GM12878 (cell line): ENCODE data around the gene TAF4. TPM values are rescaled to one million over a fixed set of nuclear protein-coding genes. Genes with fewer than 3 reads are reported as not detected.

Source experiments
- ATAC-seq: fragments of 200-7000 bp; cut with Tn5 transposase; 3 replicates; pipeline ENCODE4 v1.9.1; 2020; ENCODE audit warnings: mild to moderate bottlenecking, moderate library complexity
- BruUV-seq: library from RNA; stranded (reverse); fragments of 400-500 nt; replicated peaks from 2 replicates; lab custom pipeline; 2021; lab: Mats Ljungman, UMichigan
- CTCF ChIA-PET: fragments of 300-600 bp; sonication (Branson Sonifier 250); formaldehyde crosslinking; extraction: SDS; loops from one replicate; lab custom pipeline; 2021; ENCODE audit warnings: inconsistent platforms; lab: Yijun Ruan, JAX
- POLR2A ChIA-PET: fragments of 350-600 bp; formaldehyde crosslinking; extraction: SDS; loops from one replicate; lab custom pipeline; 2021; ENCODE audit warnings: inconsistent platforms; lab: Charles Lee
- RAD21 ChIA-PET: fragments of 300-600 bp; sonication (Branson Sonifier 250); formaldehyde crosslinking; loops from one replicate; lab custom pipeline; 2023; ENCODE audit warnings: antibody characterized with exemption; ENCODE audit not compliant: unreplicated experiment; lab: Charles Lee
- SMC1A ChIA-PET: fragments of 300-600 bp; sonication (Branson Sonifier 250); formaldehyde crosslinking; loops from one replicate; lab custom pipeline; 2023; ENCODE audit not compliant: unreplicated experiment, uncharacterized antibody; lab: Charles Lee
- DNase-seq: peaks from one replicate; pipeline ENCODE4 v3.0.0-alpha.2; 2011; ENCODE audit warnings: low read depth, low spot score
- FAIRE-seq: peaks from 3 replicates; lab custom pipeline; 2011; peaks lifted over from hg19 to GRCh38; lab: Jason Lieb, UNC
- H2AFZ ChIP-seq: 2 replicates; pipeline ENCODE4 v1.6.0; 2011; ENCODE audit warnings: low read depth, low read length, control low read depth; ENCODE audit not compliant: control insufficient read depth
- H3K27ac ChIP-seq: 2 replicates; pipeline ENCODE4 v1.5.1; 2011; ENCODE audit warnings: control low read depth; ENCODE audit not compliant: control insufficient read depth, insufficient read depth
- H3K27me3 ChIP-seq, 2 experiments: replicated peaks in 1 of 2; 2 replicates each; pipeline versions ENCODE4 v1.6.0 to v1.6.1; 2011; ENCODE audit warnings: low read length in 1 of 2; ENCODE audit not compliant: control insufficient read depth in 2 of 2, insufficient read depth in 2 of 2
- H3K36me3 ChIP-seq, 2 experiments: 2 replicates each; pipeline ENCODE4 v1.5.1; 2011; ENCODE audit warnings: low read length in 1 of 2; ENCODE audit not compliant: control insufficient read depth in 2 of 2, insufficient read depth in 2 of 2
- H3K4me1 ChIP-seq: 2 replicates; pipeline ENCODE4 v1.6.1; 2011; ENCODE audit warnings: mild to moderate bottlenecking, low read length, moderate library complexity, mixed read lengths; ENCODE audit not compliant: control insufficient read depth, insufficient read depth
- H3K4me2 ChIP-seq: 2 replicates; pipeline ENCODE4 v1.6.0; 2011; ENCODE audit warnings: control low read depth; ENCODE audit not compliant: control insufficient read depth, insufficient read depth
- H3K4me3 ChIP-seq: fragments of 200-600 bp; sonication (generic); 2 replicates; pipeline ENCODE4 v1.5.1; 2016
- H3K79me2 ChIP-seq: 2 replicates; pipeline ENCODE4 v1.6.0; 2011; ENCODE audit warnings: low read length; ENCODE audit not compliant: control insufficient read depth, insufficient read depth
- H3K9ac ChIP-seq: 2 replicates; pipeline ENCODE4 v1.8.0; 2011; ENCODE audit warnings: low read length, control low read depth, mixed read lengths; ENCODE audit not compliant: control insufficient read depth, insufficient read depth
- H3K9me3 ChIP-seq: replicated peaks from 3 replicates; pipeline ENCODE4 v1.5.1; 2011; ENCODE audit warnings: mild to moderate bottlenecking, low read length; ENCODE audit not compliant: control insufficient read depth, insufficient read depth
- H4K20me1 ChIP-seq: 2 replicates; pipeline ENCODE4 v1.6.0; 2011; ENCODE audit not compliant: control insufficient read depth, insufficient read depth
- CHD4 ChIP-seq: fragments of 200-600 bp; sonication (generic); IDR thresholded peaks from 2 replicates; pipeline ENCODE4 v1.6.1; 2016; ENCODE audit warnings: mild to moderate bottlenecking
- DPF2 ChIP-seq: fragments of 450-650 bp; IDR thresholded peaks from 2 replicates; pipeline ENCODE4 v1.6.1; 2017; ENCODE audit warnings: mild to moderate bottlenecking
- EZH2 ChIP-seq: IDR thresholded peaks from 2 replicates; pipeline ENCODE4 v1.6.1; 2012; ENCODE audit warnings: low read depth, mild to moderate bottlenecking, control low read depth, inconsistent platforms, low read length, borderline replicate concordance; ENCODE audit not compliant: control insufficient read depth
- FOXM1 ChIP-seq: IDR thresholded peaks from 2 replicates; pipeline ENCODE4 v1.6.1; 2012; ENCODE audit warnings: low read depth, mild to moderate bottlenecking, inconsistent platforms, low read length, moderate library complexity
- GABPA ChIP-seq: IDR thresholded peaks from 2 replicates; pipeline ENCODE4 v1.6.1; 2014; ENCODE audit warnings: antibody characterized with exemption, low read depth, mild to moderate bottlenecking, inconsistent platforms
- GATAD2B ChIP-seq: fragments of 450-650 bp; conservative IDR thresholded peaks from 2 replicates; pipeline ENCODE4 v1.6.1; 2017; ENCODE audit warnings: low read depth, mild to moderate bottlenecking, moderate library complexity
- HCFC1 ChIP-seq: fragments of 150-350 bp; IDR thresholded peaks from 2 replicates; pipeline ENCODE4 v1.6.1; 2014; ENCODE audit warnings: low read length
- HDAC6 ChIP-seq: fragments of 200-600 bp; sonication (generic); IDR thresholded peaks from one replicate; pipeline ENCODE4 v1.8.0; 2017; ENCODE audit warnings: antibody characterized with exemption; ENCODE audit not compliant: unreplicated experiment
- IRF5 ChIP-seq: fragments of 450-650 bp; IDR thresholded peaks from 2 replicates; pipeline ENCODE4 v1.6.1; 2017; ENCODE audit warnings: borderline replicate concordance
- MTA3 ChIP-seq: IDR thresholded peaks from 2 replicates; pipeline ENCODE4 v1.6.1; 2012; ENCODE audit warnings: low read length, inconsistent platforms, borderline replicate concordance
- NFIC ChIP-seq: IDR thresholded peaks from 2 replicates; pipeline ENCODE4 v1.6.1; 2012; ENCODE audit warnings: low read depth, mild to moderate bottlenecking, inconsistent platforms, low read length, moderate library complexity
- PAX8 ChIP-seq: fragments of 450-650 bp; IDR thresholded peaks from 2 replicates; pipeline ENCODE4 v1.6.1; 2017; ENCODE audit warnings: mild to moderate bottlenecking, moderate library complexity
- POLR2A ChIP-seq: IDR thresholded peaks from 2 replicates; pipeline ENCODE4 v1.6.1; 2011; ENCODE audit warnings: low read depth, mild to moderate bottlenecking, low read length
- SIX5 ChIP-seq: IDR thresholded peaks from 2 replicates; pipeline ENCODE4 v1.6.1; 2011; ENCODE audit warnings: mild to moderate bottlenecking, low read depth, low read length, moderate library complexity; ENCODE audit not compliant: severe bottlenecking
- SMAD5 ChIP-seq: IDR thresholded peaks from 2 replicates; pipeline ENCODE4 v1.6.1; 2016; ENCODE audit warnings: antibody characterized with exemption, low read depth
- USF1 ChIP-seq: IDR thresholded peaks from 2 replicates; pipeline ENCODE4 v1.6.1; 2011; ENCODE audit warnings: borderline replicate concordance, low read depth, mild to moderate bottlenecking, moderate library complexity, mixed read lengths, low read length; ENCODE audit not compliant: insufficient read depth; ENCODE audit errors: extremely low read length
- ZNF274 ChIP-seq: IDR thresholded peaks from one replicate; pipeline ENCODE4 v1.8.0; 2011; ENCODE audit not compliant: insufficient read length, insufficient read depth
- WGBS: methylation state at CpG from one replicate; pipeline ENCODE4 v1.1.6; 2016; ENCODE audit warnings: low lambda C conversion rate; ENCODE audit not compliant: insufficient replicate concordance, insufficient coverage; ENCODE audit errors: missing lambda C conversion rate; 5-methylcytosine and 5-hydroxymethylcytosine counted together
- in situ Hi-C: fragments of 300-500 bp; cut with MboI; formaldehyde crosslinking; loops from 9 replicates; pipeline ENCODE4 v1.14.3; 2018; ENCODE audit warnings: mixed read lengths
- intact Hi-C: fragments of 100-400 bp; cut with micrococcal nuclease; formaldehyde crosslinking; loops from one replicate; pipeline ENCODE4 v1.14.2; 2022; ENCODE audit not compliant: unreplicated experiment
- polyA plus RNA-seq, 11 experiments: library from polyadenylated mRNA; depleted of rRNA in 4 of 11; unstranded in 6 of 11; stranded (reverse) in 5 of 11; fragments of >200 nt; fragmentation: Nextera tagmentation in 4 of 11; fragmentation: Illumina TruSeq in 1 of 11; extraction: Ambion mirVana in 4 of 11; extraction: Trizol in 1 of 11; gene quantifications; 1 replicate in 1 of 11; 2 replicates in 10 of 11; pipeline versions ENCODE4 v1.2.1 to v1.2.3, GENCODE V29; 2011 to 2016; ENCODE audit warnings: inconsistent platforms in 2 of 11, missing spikeins in 2 of 11, low read depth in 1 of 11
- total RNA-seq, 4 experiments: library from RNA; depleted of rRNA in 3 of 4; stranded (reverse); fragments of >200 nt in 3 of 4; fragmentation: Illumina TruSeq in 1 of 4; extraction: Trizol in 1 of 4; gene quantifications; 2 replicates each; pipeline versions ENCODE4 v1.2.1 to v1.2.3, GENCODE V29; 2013 to 2021
- TF ChIP-seq, protein P1 (sequence below): IDR thresholded peaks from 2 replicates; pipeline ENCODE4 v1.6.1; 2012; ENCODE audit warnings: low read depth, low read length, improper control_type of control experiment
- TF ChIP-seq, protein P2 (sequence below): IDR thresholded peaks from 2 replicates; pipeline ENCODE4 v1.6.1; 2012; ENCODE audit warnings: low read depth, low read length, improper control_type of control experiment

TAF4 gene
- total and polyA plus RNA-seq, 10 of the 15 experiments (the other 5 are each of a cell fraction or from before 2014, with no cell fraction given), result 0.39 to 16.9 (median 3.4) TPM

DNA sequence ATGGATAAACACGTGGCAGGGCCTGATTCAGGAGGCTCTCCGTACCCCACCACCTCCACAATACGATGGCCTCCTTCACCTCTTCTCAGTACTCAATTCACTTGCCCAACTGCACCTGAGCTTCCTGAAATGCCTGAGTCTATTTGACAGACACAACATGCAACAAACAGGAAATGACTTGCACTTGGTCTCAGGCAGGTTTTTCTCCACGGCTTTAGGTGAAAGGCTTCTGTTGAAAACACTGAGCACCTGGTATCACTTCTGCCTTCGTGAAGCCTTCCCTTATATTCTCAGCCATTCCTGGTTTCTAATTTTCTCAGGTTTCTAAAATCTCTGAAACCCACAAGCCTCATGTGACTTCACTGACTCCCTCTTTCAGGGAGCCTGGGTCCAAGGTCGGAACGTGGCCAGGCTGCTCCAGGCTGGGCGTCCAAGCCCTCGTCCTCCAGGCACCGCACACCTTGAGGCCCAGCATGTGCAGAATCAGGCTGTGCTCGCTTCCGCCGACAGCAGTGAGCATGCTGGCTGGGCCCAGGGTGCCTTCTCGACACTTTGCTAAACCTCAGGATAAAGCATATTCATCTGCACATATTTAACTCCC is 34.7 kb downstream of the TAF4 start:
- ATAC-seq (peak; percentile 83), FAIRE-seq (peak; percentile 86), DNase-seq (peak; percentile 59)
- ChIA-PET CTCF (no interaction called here), POLR2A (no interaction called here), SMC1A (no interaction called here), RAD21 (interaction anchor here (0.6 kb wide), 2 partner anchors 90 to 989 kb away, joined by 3 read pairs; no protein-coding TSS in a partner anchor)
- Histone ChIP-seq H2AFZ (no peak overlapping the region), H3K36me3 (peaks cover 0 to 2% of the 10 kb centered on the region in 2 experiments; a peak in 2 of 4 replicates), H3K79me2 (peaks cover 26% of the 10 kb centered on the region), H3K27me3 (no peaks in the 10 kb centered on the region), H3K27ac (peak overlapping the region; percentile 57), H3K4me2 (peak overlapping the region; percentile 32), H3K9ac (no peak overlapping the region), H3K9me3 (no peaks in the 10 kb centered on the region; the same call in 2 of the 3 replicates), H3K4me3 (no peak overlapping the region), H3K4me1 (peaks cover 22% of the 10 kb centered on the region), H4K20me1 (peaks cover 3% of the 10 kb centered on the region; the same call in 1 of the 2 replicates)
- BruUV-seq, result TSS peak; percentile 49
- WGBS, result 19% methylated on average over 14 of the region's 14 CpGs
- intact Hi-C loops (no loop called here), in situ Hi-C loops (no loop called here)
- TF ChIP-seq ZNF274, result no peak
- TF ChIP-seq DPF2, result no peak
- TF ChIP-seq EZH2, result no peak
- TF ChIP-seq GATAD2B, result no peak
- TF ChIP-seq PAX8, result no peak
- TF ChIP-seq, protein P1, sequence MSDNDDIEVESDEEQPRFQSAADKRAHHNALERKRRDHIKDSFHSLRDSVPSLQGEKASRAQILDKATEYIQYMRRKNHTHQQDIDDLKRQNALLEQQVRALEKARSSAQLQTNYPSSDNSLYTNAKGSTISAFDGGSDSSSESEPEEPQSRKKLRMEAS, result no peak
- TF ChIP-seq IRF5, result no peak
- TF ChIP-seq, protein P2, sequence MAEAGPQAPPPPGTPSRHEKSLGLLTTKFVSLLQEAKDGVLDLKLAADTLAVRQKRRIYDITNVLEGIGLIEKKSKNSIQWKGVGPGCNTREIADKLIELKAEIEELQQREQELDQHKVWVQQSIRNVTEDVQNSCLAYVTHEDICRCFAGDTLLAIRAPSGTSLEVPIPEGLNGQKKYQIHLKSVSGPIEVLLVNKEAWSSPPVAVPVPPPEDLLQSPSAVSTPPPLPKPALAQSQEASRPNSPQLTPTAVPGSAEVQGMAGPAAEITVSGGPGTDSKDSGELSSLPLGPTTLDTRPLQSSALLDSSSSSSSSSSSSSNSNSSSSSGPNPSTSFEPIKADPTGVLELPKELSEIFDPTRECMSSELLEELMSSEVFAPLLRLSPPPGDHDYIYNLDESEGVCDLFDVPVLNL, result no peak
- no peak for TF ChIP-seq SMAD5
- no peak for TF ChIP-seq USF1
- TF ChIP-seq CHD4, result no peak
- no peak for TF ChIP-seq POLR2A
- TF ChIP-seq MTA3, result no peak; the same call in 1 of the 2 replicates
- no peak for TF ChIP-seq FOXM1
- TF ChIP-seq SIX5, result no peak
- TF ChIP-seq HDAC6, result no peak
- no peak for TF ChIP-seq HCFC1
- no peak for TF ChIP-seq GABPA
- TF ChIP-seq NFIC, result no peak
